IMR-90 (cell line): Measurements from ENCODE around the gene GSG1. TPM values are rescaled to one million over a fixed set of nuclear protein-coding genes. Genes with fewer than 3 reads are reported as not detected.

Source experiments
- ATAC-seq: fragments of 200-7000 bp; cut with Tn5 transposase; 2 replicates; pipeline ENCODE4 v1.9.1; 2020; ENCODE audit warnings: low read depth, mild to moderate bottlenecking, moderate library complexity
- BruUV-seq: library from RNA; stranded (reverse); fragments of 400-500 nt; replicated peaks from 2 replicates; lab custom pipeline; 2021; lab: Mats Ljungman, UMichigan
- CTCF ChIA-PET: fragments of 300-600 bp; formaldehyde crosslinking; extraction: SDS; loops from one replicate; lab custom pipeline; 2021; ENCODE audit warnings: antibody characterized with exemption; lab: Yijun Ruan, JAX
- POLR2A ChIA-PET: fragments of 300-600 bp; sonication (Branson Sonifier 250); formaldehyde crosslinking; loops from one replicate; lab custom pipeline; 2022; ENCODE audit warnings: antibody characterized with exemption; ENCODE audit not compliant: unreplicated experiment; lab: Charles Lee
- DNase-seq: peaks from one replicate; pipeline ENCODE4 v3.0.0; 2013
- H2AFZ ChIP-seq: replicated peaks from 2 replicates; pipeline ENCODE3; 2013; ENCODE audit warnings: low read length, mild to moderate bottlenecking; ENCODE audit not compliant: poor library complexity
- H2AK5ac ChIP-seq: 2 replicates; pipeline ENCODE4 v1.6.1; 2013; ENCODE audit warnings: low read depth, low read length, inconsistent platforms
- H2AK9ac ChIP-seq: replicated peaks from 2 replicates; pipeline ENCODE3; 2013; ENCODE audit warnings: mild to moderate bottlenecking, low read depth, low read length, moderate library complexity; ENCODE audit not compliant: poor library complexity
- H2BK120ac ChIP-seq: 2 replicates; pipeline ENCODE4 v1.6.1; 2013; ENCODE audit warnings: low read depth, low read length, inconsistent platforms
- H2BK15ac ChIP-seq: 3 replicates; pipeline ENCODE4 v1.6.1; 2013; ENCODE audit warnings: low read depth, low read length, inconsistent platforms
- H2BK20ac ChIP-seq: 2 replicates; pipeline ENCODE4 v1.6.1; 2013; ENCODE audit warnings: low read depth, mild to moderate bottlenecking, inconsistent platforms, low read length, moderate library complexity
- H2BK5ac ChIP-seq: 2 replicates; pipeline ENCODE4 v1.6.1; 2013; ENCODE audit warnings: mild to moderate bottlenecking, low read depth, low read length, inconsistent platforms; ENCODE audit not compliant: poor library complexity, severe bottlenecking
- H3K14ac ChIP-seq: replicated peaks from 2 replicates; pipeline ENCODE4 v1.6.1; 2013; ENCODE audit warnings: low read depth, low read length, inconsistent platforms
- H3K18ac ChIP-seq: 2 replicates; pipeline ENCODE4 v1.6.1; 2013; ENCODE audit warnings: low read depth, low read length, control low read depth
- H3K23ac ChIP-seq: 2 replicates; pipeline ENCODE4 v1.6.1; 2013; ENCODE audit warnings: low read depth, low read length, inconsistent platforms
- H3K27ac ChIP-seq: 2 replicates; pipeline ENCODE4 v1.5.1; 2013; ENCODE audit warnings: mild to moderate bottlenecking, control low read depth, low read length; ENCODE audit not compliant: insufficient read depth
- H3K27me3 ChIP-seq: 2 replicates; pipeline ENCODE4 v1.6.1; 2013; ENCODE audit warnings: low read length; ENCODE audit not compliant: control insufficient read depth, insufficient read depth
- H3K36me3 ChIP-seq: 2 replicates; pipeline ENCODE4 v1.6.1; 2013; ENCODE audit warnings: low read length, mixed read lengths; ENCODE audit not compliant: control insufficient read depth, insufficient read depth
- H3K4ac ChIP-seq: 2 replicates; pipeline ENCODE4 v1.6.1; 2013; ENCODE audit warnings: low read depth, low read length, inconsistent platforms
- H3K4me1 ChIP-seq: 2 replicates; pipeline ENCODE4 v1.6.1; 2013; ENCODE audit warnings: low read length, mixed read lengths; ENCODE audit not compliant: control insufficient read depth, insufficient read depth
- H3K4me2 ChIP-seq: 2 replicates; pipeline ENCODE4 v1.6.1; 2013; ENCODE audit warnings: low read depth, mild to moderate bottlenecking, control low read depth, low read length, moderate library complexity
- H3K4me3 ChIP-seq: 2 replicates; pipeline ENCODE4 v1.5.1; 2013; ENCODE audit warnings: low read depth, mild to moderate bottlenecking, control low read depth, low read length, moderate library complexity; ENCODE audit not compliant: insufficient read depth
- H3K56ac ChIP-seq: 2 replicates; pipeline ENCODE4 v1.6.1; 2013; ENCODE audit warnings: low read length, inconsistent platforms; ENCODE audit not compliant: insufficient read depth; ENCODE audit errors: extremely low read depth
- H3K79me1 ChIP-seq, 2 experiments: 2 replicates each; pipeline ENCODE4 v1.6.1; 2013; ENCODE audit warnings: low read length in 2 of 2, inconsistent platforms in 1 of 2, low read depth in 1 of 2
- H3K9ac ChIP-seq: 2 replicates; pipeline ENCODE4 v1.6.1; 2013; ENCODE audit warnings: low read depth, low read length, control low read depth
- H3K9me1 ChIP-seq: 2 replicates; pipeline ENCODE4 v1.6.1; 2013; ENCODE audit warnings: low read length, inconsistent platforms; ENCODE audit not compliant: insufficient read depth
- H3K9me3 ChIP-seq: 2 replicates; pipeline ENCODE4 v1.6.1; 2013; ENCODE audit warnings: low read length; ENCODE audit not compliant: control insufficient read depth, insufficient read depth
- H4K20me1 ChIP-seq: 2 replicates; pipeline ENCODE4 v1.6.1; 2013; ENCODE audit warnings: low read length, inconsistent platforms; ENCODE audit not compliant: insufficient read depth
- H4K5ac ChIP-seq: 2 replicates; pipeline ENCODE4 v1.6.1; 2013; ENCODE audit warnings: mild to moderate bottlenecking, low read depth, low read length, control low read depth
- H4K8ac ChIP-seq, 2 experiments: 2 replicates each; pipeline ENCODE4 v1.6.1; 2013; ENCODE audit warnings: low read depth in 2 of 2, low read length in 2 of 2, control low read depth in 1 of 2, inconsistent platforms in 1 of 2
- H4K91ac ChIP-seq: 2 replicates; pipeline ENCODE4 v1.6.1; 2013; ENCODE audit warnings: low read depth, low read length, inconsistent platforms; ENCODE audit not compliant: insufficient read depth
- BHLHE40 ChIP-seq: fragments of 150-350 bp; IDR thresholded peaks from 2 replicates; pipeline ENCODE4 v1.6.1; 2016; ENCODE audit warnings: mild to moderate bottlenecking, low read depth, low read length
- CEBPB ChIP-seq: IDR thresholded peaks from 2 replicates; pipeline ENCODE4 v1.6.1; 2012; ENCODE audit warnings: low read depth, low read length, improper control_type of control experiment
- CHD1 ChIP-seq: IDR thresholded peaks from 2 replicates; pipeline ENCODE4 v1.6.1; 2012; ENCODE audit warnings: low read depth, low read length, improper control_type of control experiment
- NFE2L2 ChIP-seq: fragments of 150-350 bp; IDR thresholded peaks from 2 replicates; pipeline ENCODE4 v1.6.1; 2016; ENCODE audit warnings: low read depth, mild to moderate bottlenecking, low read length
- POLR2A ChIP-seq: IDR thresholded peaks from 2 replicates; pipeline ENCODE4 v1.6.1; 2012; ENCODE audit warnings: mild to moderate bottlenecking, low read depth, low read length
- WGBS, 2 experiments: methylation state at CpG; one replicate each; pipeline versions ENCODE4 v1.1.5 to v1.1.7; 2013; ENCODE audit warnings: missing lambda C conversion rate in 2 of 2; ENCODE audit not compliant: insufficient read length in 1 of 2; ENCODE audit errors: extremely low coverage in 2 of 2; 5-methylcytosine and 5-hydroxymethylcytosine counted together
- dilution Hi-C: fragments of 300-500 bp; cut with HindIII; formaldehyde crosslinking; loops from one replicate; pipeline ENCODE4 v1.14.3; 2018; ENCODE audit warnings: low sequenced_read_pairs; ENCODE audit not compliant: unreplicated experiment
- in situ Hi-C: fragments of 300-500 bp; cut with MboI; formaldehyde crosslinking; loops from 3 replicates; pipeline ENCODE4 v1.14.3; 2019; ENCODE audit warnings: low sequenced_read_pairs, inconsistent platforms, mixed read lengths
- intact Hi-C: fragments of 100-400 bp; cut with micrococcal nuclease; formaldehyde crosslinking; loops from 2 replicates; pipeline ENCODE4 v1.10.0; 2022
- polyA plus RNA-seq, 3 experiments: library from polyadenylated mRNA; depleted of rRNA; stranded (reverse); fragments of >200 nt; gene quantifications; 2 replicates each; pipeline ENCODE4 v1.2.3, GENCODE V29; 2012; ENCODE audit warnings: low replicate concordance in 1 of 3
- total RNA-seq: library from RNA; depleted of rRNA; stranded (reverse); fragments of >200 nt; gene quantifications from 2 replicates; pipeline ENCODE4 v1.2.3, GENCODE V29; 2012

The GSG1 gene
- total and polyA plus RNA-seq, 2 of the 4 experiments (the other 2 are of a cell fraction), result 1.8 to 2.9 TPM

DNA sequence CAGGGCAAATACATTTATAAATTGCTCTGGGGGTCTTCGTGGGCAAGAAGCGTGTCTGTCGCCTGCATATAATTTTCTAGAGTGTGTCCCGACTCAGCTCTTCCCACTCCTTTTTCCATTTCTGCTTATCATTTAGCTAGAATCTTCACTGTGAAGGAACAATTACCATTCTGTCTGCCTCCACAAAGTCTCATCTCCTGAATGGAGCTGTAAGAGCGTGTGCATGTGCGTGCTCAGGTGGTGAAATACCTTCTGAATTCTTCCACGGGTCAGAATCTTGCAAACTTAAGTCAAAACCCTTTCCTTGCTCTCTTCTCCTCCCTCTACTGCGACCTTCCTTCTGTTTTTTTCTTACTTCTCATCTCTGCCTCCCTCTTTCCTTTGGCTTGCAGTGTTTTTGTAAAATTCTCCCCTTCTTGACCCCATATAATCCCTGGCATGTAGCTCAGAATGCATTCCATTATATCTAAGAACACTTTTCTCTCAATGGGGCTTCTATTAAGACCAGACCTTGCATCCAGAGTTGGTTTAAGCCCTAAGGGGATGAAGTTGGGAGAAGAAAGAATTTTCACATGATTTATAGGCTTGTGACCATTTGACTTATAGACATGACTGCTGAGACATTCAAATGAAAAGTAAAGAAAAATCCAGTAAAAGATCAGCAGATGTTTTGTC lies 25.0 kb upstream of the GSG1 start:
- Histone ChIP-seq H3K4ac (no peak overlapping the region), H2AK9ac (peak overlapping the region; percentile 44), H3K14ac (no peak overlapping the region), H4K91ac (no peak overlapping the region), H3K4me1 (peaks cover 10% of the 10 kb centered on the region), H2BK15ac (no peak overlapping the region), H2BK20ac (no peak overlapping the region), H2BK5ac (no peak overlapping the region), H3K79me1 (no peaks in the 10 kb centered on the region), H4K8ac (no peak overlapping the region), H3K9me1 (peaks cover 11% of the 10 kb centered on the region), H3K36me3 (no peaks in the 10 kb centered on the region), H4K5ac (no peak overlapping the region), H3K27me3 (no peaks in the 10 kb centered on the region), H2AK5ac (no peak overlapping the region), H3K4me3 (no peak overlapping the region), H3K56ac (no peak overlapping the region), H3K4me2 (no peak overlapping the region), H3K23ac (no peak overlapping the region), H3K9me3 (no peaks in the 10 kb centered on the region), H3K18ac (no peak overlapping the region), H2AFZ (no peak overlapping the region), H2BK120ac (no peak overlapping the region), H3K9ac (no peak overlapping the region), H3K27ac (no peak overlapping the region), H4K20me1 (no peaks in the 10 kb centered on the region)
- ChIA-PET POLR2A (interaction anchor here (0.5 kb wide), 1 partner anchor 68 kb away, joined by 4 read pairs; the partner anchor contains the start of gene EMP1), CTCF (no interaction called here)
- in situ Hi-C loops (no loop called here), dilution Hi-C loops (no loop called here), intact Hi-C loops (no loop called here)
- no TSS peak for BruUV-seq
- TF ChIP-seq POLR2A (no peak), CHD1 (no peak), CEBPB (no peak), NFE2L2 (no peak), BHLHE40 (no peak)
- 0 out of 2 replicates have a peak, but pooled peaks have one; percentile 13 for ATAC-seq
- WGBS, 2 experiments, result 100% methylated on average over 3 of the region's 8 CpGs; no CpG with 5 or more reads in 1 of the 2 experiments
- no peak for DNase-seq
